Panc1 (cell line): ENCODE results near the gene SPG21. TPM values are rescaled to one million over a fixed set of nuclear protein-coding genes. Genes with fewer than 3 reads are reported as not detected.

ENCODE experiments used
- ATAC-seq: fragments of 200-7000 bp; cut with Tn5 transposase; 2 replicates; pipeline ENCODE4 v1.9.1; 2020; ENCODE audit warnings: mild to moderate bottlenecking, moderate library complexity
- BruUV-seq: library from RNA; stranded (reverse); fragments of 400-500 nt; replicated peaks from 2 replicates; lab custom pipeline; 2021; lab: Mats Ljungman, UMichigan
- CTCF ChIA-PET: fragments of 300-600 bp; sonication (Branson Sonifier 250); formaldehyde crosslinking; loops from one replicate; lab custom pipeline; 2022; ENCODE audit warnings: antibody characterized with exemption; lab: Charles Lee
- POLR2A ChIA-PET: fragments of 300-600 bp; sonication (Branson Sonifier 250); formaldehyde crosslinking; loops from one replicate; lab custom pipeline; 2022; ENCODE audit warnings: antibody characterized with exemption; lab: Charles Lee
- DNase-seq: peaks from one replicate; pipeline ENCODE4 v3.0.0-alpha.2; 2010; ENCODE audit warnings: low read depth, low spot score
- H3K27ac ChIP-seq: 2 replicates; pipeline ENCODE4 v1.5.1; 2011; ENCODE audit warnings: mild to moderate bottlenecking, low read length, inconsistent platforms
- H3K27me3 ChIP-seq: fragments of 200-500 bp; sonication (Bioruptor generic); 2 replicates; pipeline ENCODE4 v1.6.0; 2014; ENCODE audit warnings: low read length, inconsistent platforms; ENCODE audit not compliant: control insufficient read depth, insufficient read depth
- H3K36me3 ChIP-seq: fragments of 200-500 bp; sonication (Bioruptor generic); 2 replicates; pipeline ENCODE4 v1.5.1; 2014; ENCODE audit warnings: inconsistent platforms, mild to moderate bottlenecking, low read length, moderate library complexity; ENCODE audit not compliant: control insufficient read depth, insufficient read depth
- H3K4me1 ChIP-seq: 2 replicates; pipeline ENCODE4 v1.5.1; 2011; ENCODE audit warnings: inconsistent platforms, mild to moderate bottlenecking, low read length, moderate library complexity; ENCODE audit not compliant: control insufficient read depth, insufficient read depth
- H3K4me3 ChIP-seq, 2 experiments: 2 replicates each; pipeline ENCODE4 v1.5.1; 2011 to 2012; ENCODE audit warnings: low read depth in 2 of 2, low read length in 2 of 2, mild to moderate bottlenecking in 2 of 2, inconsistent platforms in 1 of 2, moderate library complexity in 1 of 2
- H3K9me3 ChIP-seq: fragments of 200-500 bp; sonication (Bioruptor generic); 2 replicates; pipeline ENCODE4 v1.5.1; 2014; ENCODE audit warnings: low read depth, mild to moderate bottlenecking, inconsistent platforms, low read length, moderate library complexity; ENCODE audit not compliant: control insufficient read depth, insufficient read depth
- POLR2AphosphoS5 ChIP-seq: IDR thresholded peaks from 2 replicates; pipeline ENCODE4 v1.6.1; 2012; ENCODE audit warnings: mild to moderate bottlenecking, low read depth, low read length, moderate library complexity
- SIN3A ChIP-seq: IDR thresholded peaks from 2 replicates; pipeline ENCODE4 v1.6.1; 2012; ENCODE audit warnings: low read depth, mild to moderate bottlenecking, low read length, moderate library complexity, borderline replicate concordance; ENCODE audit not compliant: insufficient read depth
- TCF7L2 ChIP-seq: IDR thresholded peaks from 2 replicates; pipeline ENCODE4 v1.6.1; 2011; ENCODE audit warnings: mild to moderate bottlenecking, low read depth, low read length, inconsistent platforms
- in situ Hi-C: cut with HindIII; loops from 2 replicates; pipeline ENCODE4 v1.10.0; 2016; ENCODE audit warnings: low sequenced_read_pairs, low pct_unique_long_range_greater_than_20kb
- intact Hi-C: fragments of 100-400 bp; cut with micrococcal nuclease; formaldehyde crosslinking; loops from one replicate; pipeline ENCODE4 v1.10.0; 2022; ENCODE audit not compliant: unreplicated experiment
- total RNA-seq: library from RNA; stranded (reverse); gene quantifications from one replicate; pipeline ENCODE4 v1.2.1, GENCODE V29; 2021; ENCODE audit not compliant: unreplicated experiment
- TF ChIP-seq, protein P1 (sequence below): fragments of 450-650 bp; IDR thresholded peaks from 2 replicates; pipeline ENCODE4 v1.5.1; 2017; ENCODE audit warnings: mild to moderate bottlenecking
- TF ChIP-seq, protein P2 (sequence below), 2 experiments: IDR thresholded peaks; 2 replicates each; pipeline ENCODE4 v1.6.1; 2011 to 2012; ENCODE audit warnings: low read depth in 2 of 2, control low read depth in 1 of 2, low read length in 1 of 2, mild to moderate bottlenecking in 1 of 2, moderate library complexity in 1 of 2; ENCODE audit not compliant: insufficient read depth in 1 of 2

The SPG21 gene
- total RNA-seq, 1 experiment from 2014 or later = 124 TPM

DNA sequence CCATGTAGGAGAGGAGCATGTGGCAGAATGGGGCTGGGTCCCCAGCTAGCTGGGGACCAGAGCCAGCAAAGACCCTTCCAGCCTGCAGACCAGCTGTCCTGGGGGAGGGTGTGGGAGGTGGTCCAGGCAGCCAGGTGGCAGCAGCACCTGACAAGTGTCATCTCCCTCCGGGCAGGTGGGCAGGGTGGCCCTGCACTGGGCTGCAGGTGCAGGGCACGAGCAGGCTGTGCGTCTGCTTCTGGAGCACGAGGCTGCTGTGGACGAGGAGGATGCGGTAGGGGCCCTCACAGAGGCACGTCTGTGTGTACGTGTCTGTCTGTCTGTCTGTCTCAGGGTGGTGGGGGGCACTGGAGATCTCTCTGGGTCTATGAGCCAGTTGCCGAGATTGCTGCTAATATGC, 72.5 kb downstream of the SPG21 start:
- intact Hi-C loops (no loop called here), in situ Hi-C loops (no loop called here)
- no peaks in the 10 kb centered on the region for H3K27me3 ChIP-seq
- H3K27ac ChIP-seq = no peak overlapping the region
- TF ChIP-seq SIN3A (no peak), POLR2AphosphoS5 (no peak), TCF7L2 (no peak)
- TF ChIP-seq, protein P1, sequence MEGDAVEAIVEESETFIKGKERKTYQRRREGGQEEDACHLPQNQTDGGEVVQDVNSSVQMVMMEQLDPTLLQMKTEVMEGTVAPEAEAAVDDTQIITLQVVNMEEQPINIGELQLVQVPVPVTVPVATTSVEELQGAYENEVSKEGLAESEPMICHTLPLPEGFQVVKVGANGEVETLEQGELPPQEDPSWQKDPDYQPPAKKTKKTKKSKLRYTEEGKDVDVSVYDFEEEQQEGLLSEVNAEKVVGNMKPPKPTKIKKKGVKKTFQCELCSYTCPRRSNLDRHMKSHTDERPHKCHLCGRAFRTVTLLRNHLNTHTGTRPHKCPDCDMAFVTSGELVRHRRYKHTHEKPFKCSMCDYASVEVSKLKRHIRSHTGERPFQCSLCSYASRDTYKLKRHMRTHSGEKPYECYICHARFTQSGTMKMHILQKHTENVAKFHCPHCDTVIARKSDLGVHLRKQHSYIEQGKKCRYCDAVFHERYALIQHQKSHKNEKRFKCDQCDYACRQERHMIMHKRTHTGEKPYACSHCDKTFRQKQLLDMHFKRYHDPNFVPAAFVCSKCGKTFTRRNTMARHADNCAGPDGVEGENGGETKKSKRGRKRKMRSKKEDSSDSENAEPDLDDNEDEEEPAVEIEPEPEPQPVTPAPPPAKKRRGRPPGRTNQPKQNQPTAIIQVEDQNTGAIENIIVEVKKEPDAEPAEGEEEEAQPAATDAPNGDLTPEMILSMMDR = no peak
- TF ChIP-seq, protein P2, sequence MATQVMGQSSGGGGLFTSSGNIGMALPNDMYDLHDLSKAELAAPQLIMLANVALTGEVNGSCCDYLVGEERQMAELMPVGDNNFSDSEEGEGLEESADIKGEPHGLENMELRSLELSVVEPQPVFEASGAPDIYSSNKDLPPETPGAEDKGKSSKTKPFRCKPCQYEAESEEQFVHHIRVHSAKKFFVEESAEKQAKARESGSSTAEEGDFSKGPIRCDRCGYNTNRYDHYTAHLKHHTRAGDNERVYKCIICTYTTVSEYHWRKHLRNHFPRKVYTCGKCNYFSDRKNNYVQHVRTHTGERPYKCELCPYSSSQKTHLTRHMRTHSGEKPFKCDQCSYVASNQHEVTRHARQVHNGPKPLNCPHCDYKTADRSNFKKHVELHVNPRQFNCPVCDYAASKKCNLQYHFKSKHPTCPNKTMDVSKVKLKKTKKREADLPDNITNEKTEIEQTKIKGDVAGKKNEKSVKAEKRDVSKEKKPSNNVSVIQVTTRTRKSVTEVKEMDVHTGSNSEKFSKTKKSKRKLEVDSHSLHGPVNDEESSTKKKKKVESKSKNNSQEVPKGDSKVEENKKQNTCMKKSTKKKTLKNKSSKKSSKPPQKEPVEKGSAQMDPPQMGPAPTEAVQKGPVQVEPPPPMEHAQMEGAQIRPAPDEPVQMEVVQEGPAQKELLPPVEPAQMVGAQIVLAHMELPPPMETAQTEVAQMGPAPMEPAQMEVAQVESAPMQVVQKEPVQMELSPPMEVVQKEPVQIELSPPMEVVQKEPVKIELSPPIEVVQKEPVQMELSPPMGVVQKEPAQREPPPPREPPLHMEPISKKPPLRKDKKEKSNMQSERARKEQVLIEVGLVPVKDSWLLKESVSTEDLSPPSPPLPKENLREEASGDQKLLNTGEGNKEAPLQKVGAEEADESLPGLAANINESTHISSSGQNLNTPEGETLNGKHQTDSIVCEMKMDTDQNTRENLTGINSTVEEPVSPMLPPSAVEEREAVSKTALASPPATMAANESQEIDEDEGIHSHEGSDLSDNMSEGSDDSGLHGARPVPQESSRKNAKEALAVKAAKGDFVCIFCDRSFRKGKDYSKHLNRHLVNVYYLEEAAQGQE (IDR thresholded peaks at IDR 0.05; ENCODE audit: insufficient read depth in 1 of 2, low read depth in 2 of 2, low read length in 1 of 2) = no peak
- no peak overlapping the region for H3K4me3 ChIP-seq
- no peaks in the 10 kb centered on the region for H3K36me3 ChIP-seq
- no TSS peak for BruUV-seq
- CTCF ChIA-PET = no interaction called here
- ATAC-seq = no peak
- H3K4me1 ChIP-seq = no peaks in the 10 kb centered on the region
- no peaks in the 10 kb centered on the region for H3K9me3 ChIP-seq
- DNase-seq = no peak
- POLR2A ChIA-PET = no interaction called here

DNA sequence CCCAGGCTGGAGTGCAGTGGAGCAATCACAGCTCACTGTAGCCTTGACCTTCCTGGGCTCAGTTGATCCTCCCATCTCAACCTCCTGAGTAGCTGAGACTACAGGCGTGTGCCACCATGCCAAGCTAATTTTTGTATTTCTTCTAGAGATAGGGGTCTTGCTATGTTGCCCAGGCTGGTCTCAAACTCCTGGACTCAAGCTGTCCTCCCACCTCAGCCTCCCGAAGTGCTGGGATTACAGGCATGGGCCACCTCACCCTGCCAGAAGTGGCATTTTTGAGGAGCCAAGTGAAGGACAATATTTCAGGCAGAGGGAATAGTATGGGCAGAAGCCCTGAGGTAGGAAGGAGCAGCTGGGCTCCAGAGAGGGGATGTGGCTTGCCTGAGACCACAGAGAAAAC, 73.3 kb downstream of the SPG21 start:
- no peak overlapping the region for H3K27ac ChIP-seq
- H3K9me3 ChIP-seq = no peaks in the 10 kb centered on the region
- H3K4me1 ChIP-seq = no peaks in the 10 kb centered on the region
- ATAC-seq (no peak), DNase-seq (no peak)
- no TSS peak for BruUV-seq
- in situ Hi-C loops (no loop called here), intact Hi-C loops (no loop called here)
- no peaks in the 10 kb centered on the region for H3K27me3 ChIP-seq
- no peak overlapping the region for H3K4me3 ChIP-seq
- no peaks in the 10 kb centered on the region; the same call in 1 of the 2 replicates for H3K36me3 ChIP-seq
- ChIA-PET CTCF (interaction anchor here (0.7 kb wide), 1 partner anchor 483 kb away, joined by 3 read pairs; no protein-coding TSS in a partner anchor), POLR2A (no interaction called here)
- no peak for TF ChIP-seq SIN3A

DNA sequence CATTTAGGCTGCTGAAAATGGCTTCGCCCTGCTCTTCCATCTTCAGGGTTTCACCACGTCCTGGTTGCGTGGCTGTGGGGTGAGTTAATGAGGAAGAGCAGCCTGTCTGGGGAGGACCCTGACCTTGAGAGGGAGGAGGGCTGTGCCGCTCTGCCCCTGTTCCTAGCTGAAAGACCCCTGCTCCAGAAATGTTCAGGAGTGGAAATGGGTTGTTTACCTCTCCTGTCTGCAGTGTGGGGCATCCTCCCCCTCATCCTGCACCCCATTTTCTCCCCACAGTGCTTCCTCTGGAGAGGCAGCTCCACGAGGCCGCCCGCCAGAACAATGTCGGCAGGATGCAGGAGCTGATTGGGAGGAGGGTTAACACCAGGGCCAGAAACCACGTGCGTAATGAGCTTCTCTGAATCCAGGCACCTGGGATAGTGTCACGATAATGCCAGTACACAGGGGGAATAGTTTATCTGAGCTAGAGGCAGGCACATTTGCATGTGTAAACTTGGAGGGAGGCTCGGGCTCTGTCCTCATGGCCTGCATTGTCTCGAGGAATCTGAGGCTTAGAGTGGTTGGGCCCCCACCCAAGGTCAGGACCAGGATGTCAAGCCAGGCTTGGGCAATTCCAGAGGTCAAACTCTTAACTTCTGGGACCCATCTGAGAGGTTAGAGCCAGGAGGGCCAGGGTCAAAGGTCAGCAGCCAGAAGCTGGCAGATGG, 74.0 kb downstream of the SPG21 start:
- ATAC-seq = no peak

More for the DNA sequence above, 74.0 kb downstream of the SPG21 start:
- intact Hi-C loops (no loop called here), in situ Hi-C loops (no loop called here)
- H3K27ac ChIP-seq = no peak overlapping the region
- no peak for DNase-seq
- no peak overlapping the region for H3K4me3 ChIP-seq
- POLR2A ChIA-PET = no interaction called here
- TF ChIP-seq POLR2AphosphoS5 (no peak), SIN3A (no peak), TCF7L2 (no peak)
- TF ChIP-seq, protein P1 = no peak
- TF ChIP-seq, protein P2 (IDR thresholded peaks at IDR 0.05; ENCODE audit: insufficient read depth in 1 of 2, low read depth in 2 of 2, low read length in 1 of 2) = no peak
- H3K4me1 ChIP-seq = peaks cover 6% of the 10 kb centered on the region
- H3K9me3 ChIP-seq = no peaks in the 10 kb centered on the region
- no peaks in the 10 kb centered on the region for H3K27me3 ChIP-seq
- H3K36me3 ChIP-seq = no peaks in the 10 kb centered on the region; the same call in 1 of the 2 replicates
- BruUV-seq = no TSS peak
- CTCF ChIA-PET = interaction anchor here (0.7 kb wide), 1 partner anchor 483 kb away, joined by 3 read pairs; no protein-coding TSS in a partner anchor
